ENCODE data around the gene RNPS1.
"Not testable (repeated sequence)": the region's sequence is repeated elsewhere in the genome, so short reads cannot be mapped to it uniquely, and the experiment has no call there.

- TF ChIP-seq CTCF (IDR thresholded peaks at IDR 0.05; ENCODE audit: insufficient read depth, low read length, poor library complexity, severe bottlenecking); EZH2phosphoT487 (conservative IDR thresholded peaks at IDR 0.05; ENCODE audit: low read length): not testable (repeated sequence)
These were observed 1.0 kb downstream of the RNPS1 start for GRCh38 chr16:2266887-2267286.
